ENCODE data around the gene GKAP1.
"Not testable (repeated sequence)": the region's sequence is repeated elsewhere in the genome, so short reads cannot be mapped to it uniquely, and the experiment has no call there.

DNA sequence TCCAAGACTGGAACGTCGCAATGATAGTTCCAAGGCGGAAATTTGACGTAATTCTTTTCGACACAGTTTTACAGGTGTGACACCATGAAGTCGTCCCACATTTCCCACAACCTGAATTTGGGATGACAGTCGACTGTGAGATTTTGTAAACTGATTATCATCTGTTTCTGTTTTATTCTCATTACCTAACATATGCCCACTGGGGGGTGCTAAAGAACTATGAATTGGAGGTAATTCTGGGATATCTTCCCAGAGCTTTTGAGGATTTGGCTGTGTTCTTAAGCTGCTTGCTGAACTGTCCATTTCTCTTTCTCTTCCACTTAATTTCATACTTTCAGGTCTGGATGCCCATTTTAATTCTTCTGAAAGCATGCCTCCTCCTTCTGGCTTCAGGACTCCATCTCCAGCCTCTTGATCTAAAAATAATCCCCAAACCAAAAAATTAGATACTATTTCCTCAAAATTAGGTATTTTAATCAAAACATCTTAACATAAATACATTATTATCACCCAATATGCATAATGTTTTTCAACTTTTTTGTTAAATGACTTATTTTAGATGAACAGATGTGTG lies 19.6 kb upstream of the GKAP1 start:
- TF ChIP-seq CTCF (IDR thresholded peaks at IDR 0.05) = peak in 3 of 4 donors; percentile 4 to 23 (median 12)
- TF ChIP-seq POLR2A (IDR thresholded peaks at IDR 0.05) = not testable (repeated sequence)

All from right lobe of liver (tissue), 4 donors.